K562 (cell line): Measurements from ENCODE around the gene HSD17B1. TPM values are rescaled to one million over a fixed set of nuclear protein-coding genes. Genes with fewer than 3 reads are reported as not detected.

Experiments used
- PBX2 ChIP-seq, 2 experiments: IDR thresholded peaks in 1 of 2; conservative IDR thresholded peaks in 1 of 2; 2 replicates each; pipeline ENCODE4 v1.6.1; 2016; ENCODE audit warnings: low read depth in 2 of 2, mild to moderate bottlenecking in 1 of 2, missing compliant biosample characterization in 1 of 2, missing genetic modification characterization in 1 of 2, moderate library complexity in 1 of 2
- SREBF1 ChIP-seq: fragments of 150-350 bp; IDR thresholded peaks from 2 replicates; pipeline ENCODE4 v1.6.1; 2014; ENCODE audit warnings: antibody characterized with exemption, low read depth, low read length, borderline replicate concordance
- ZNF609 ChIP-seq: sonication (generic); formaldehyde crosslinking; IDR thresholded peaks from 2 replicates; pipeline ENCODE4 v1.8.1; 2023; ENCODE audit warnings: missing genetic modification reagents, mild to moderate bottlenecking, borderline replicate concordance
- polyA plus RNA-seq, 8 experiments: library from polyadenylated mRNA; depleted of rRNA in 4 of 8; stranded (reverse) in 5 of 8; unstranded in 3 of 8; fragments of >200 nt; fragmentation: Nextera tagmentation in 2 of 8; fragmentation: Illumina TruSeq in 1 of 8; extraction: Ambion mirVana in 2 of 8; extraction: Trizol in 1 of 8; gene quantifications; 2 replicates each; pipeline versions ENCODE4 v1.2.1 to v1.2.3, GENCODE V29; 2011 to 2014; ENCODE audit warnings: inconsistent platforms in 1 of 8, missing spikeins in 1 of 8
- total RNA-seq, 7 experiments: library from RNA; depleted of rRNA in 6 of 7; stranded (reverse); fragments of >200 nt in 6 of 7; fragmentation: Illumina TruSeq in 2 of 7; extraction: Trizol in 2 of 7; gene quantifications; 2 replicates each; pipeline versions ENCODE4 v1.2.1 to v1.2.3, GENCODE V29; 2011 to 2021; ENCODE audit warnings: low replicate concordance in 1 of 7

The HSD17B1 gene
- total and polyA plus RNA-seq, 9 of the 15 experiments (the other 6 are each of a cell fraction or from before 2014, with no cell fraction given) = 0.55 to 21.1 (median 3.6) TPM

GRCh38 chr17:42509841-42510240 is 42.9 kb upstream of the HSD17B1 start (continued):
- TF ChIP-seq PBX2 (CRISPR knock-in tag; IDR thresholded peaks at IDR 0.05; ENCODE audit: low read depth) (no peak), PBX2 (tag; conservative IDR thresholded peaks at IDR 0.05; ENCODE audit: low read depth) (no peak), ZNF609 (CRISPR knock-in tag) (no peak), SREBF1 (no peak)
